GM12872 (cell line): ENCODE measurements around the gene XRCC2.

Experiments
- CTCF ChIP-seq: IDR thresholded peaks from 3 replicates; pipeline ENCODE4 v1.5.1; 2011; ENCODE audit warnings: low read depth, mild to moderate bottlenecking, low read length, moderate library complexity; ENCODE audit not compliant: insufficient read depth

Gene XRCC2

DNA sequence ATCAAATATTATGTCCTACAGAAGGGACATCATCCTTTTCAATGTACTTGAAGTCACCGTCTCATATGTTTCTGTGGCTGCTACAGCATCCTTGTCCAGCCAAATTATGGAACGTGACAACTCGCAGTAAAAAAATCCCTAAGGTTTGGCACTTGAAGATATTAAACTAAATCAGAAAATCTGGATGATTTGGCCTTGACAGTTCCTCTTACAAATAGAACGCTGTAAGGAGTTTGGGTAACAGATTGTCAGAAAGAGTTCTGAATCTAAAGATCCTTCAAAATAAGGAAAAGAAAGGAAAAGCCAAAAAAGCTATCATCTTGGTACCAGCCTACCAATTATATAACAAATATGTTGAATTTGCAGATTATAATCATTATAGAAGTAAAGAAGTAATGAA, 21.0 kb downstream of the XRCC2 start:
- TF ChIP-seq CTCF = no peak

DNA sequence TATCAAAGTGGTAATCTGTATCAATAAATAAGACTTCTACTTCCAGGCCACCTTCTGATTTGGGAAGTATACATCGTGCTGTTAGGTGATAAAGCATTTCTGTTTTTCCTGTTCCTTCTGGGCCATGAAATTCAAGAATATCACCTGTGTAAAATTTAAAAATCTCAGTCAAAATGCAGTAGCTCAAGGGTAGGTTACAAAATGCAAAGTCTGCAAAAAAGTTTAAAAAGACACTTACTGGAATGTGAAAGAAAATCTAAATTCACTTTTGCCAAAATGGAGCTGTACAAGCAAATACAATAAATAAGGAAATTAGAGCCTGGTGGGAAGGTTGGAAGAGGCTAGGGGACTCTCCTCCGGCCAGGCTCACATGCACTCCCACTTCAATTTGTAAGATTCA, 26.7 kb downstream of the XRCC2 start:
- no peak for TF ChIP-seq CTCF

DNA sequence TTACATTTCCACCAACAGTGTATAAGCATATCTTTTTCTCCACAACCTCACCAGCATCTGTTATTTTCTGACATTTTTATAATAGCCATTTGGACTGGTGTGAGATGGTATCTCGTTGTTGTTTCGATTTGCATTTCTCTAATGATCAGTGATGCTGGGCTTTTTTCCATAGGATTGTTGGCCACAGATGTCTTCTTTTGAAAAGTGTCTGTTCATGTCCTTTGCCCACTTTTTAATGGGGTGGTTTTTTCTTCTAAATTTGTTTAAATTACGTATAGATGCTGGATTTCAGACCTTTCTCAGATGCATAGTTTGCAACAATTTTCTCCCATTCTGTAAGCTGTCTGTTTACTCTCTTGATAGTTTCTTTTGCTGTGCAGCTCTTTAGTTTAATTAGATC, 28.9 kb downstream of the XRCC2 start:
- no peak for TF ChIP-seq CTCF

GRCh38 chr7:152643979-152644559, 31.9 kb downstream of the XRCC2 start:
- no peak for TF ChIP-seq CTCF

DNA sequence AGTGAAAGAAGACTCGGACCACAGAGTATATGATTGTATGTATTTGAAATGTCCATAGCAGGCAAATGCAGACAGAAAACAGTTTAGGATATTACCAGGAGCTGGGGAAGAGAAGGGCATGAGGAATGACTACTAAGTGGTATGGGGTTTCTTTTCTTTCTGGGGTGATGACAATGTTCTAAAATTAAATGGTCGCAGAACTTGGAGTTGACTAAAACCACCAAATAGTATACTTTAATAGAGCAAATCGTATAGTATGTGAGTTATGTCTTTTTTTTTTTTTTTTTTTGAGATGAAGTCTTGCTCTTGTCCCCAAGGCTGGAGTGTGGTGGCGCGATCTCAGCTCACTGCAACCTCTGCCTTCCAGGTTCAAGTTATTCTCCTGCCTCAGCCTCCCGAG, 34.6 kb downstream of the XRCC2 start:
- no peak for TF ChIP-seq CTCF

- no peak for TF ChIP-seq CTCF
Observed at GRCh38 chr7:152640829-152641228, 35.1 kb downstream of the XRCC2 start.

DNA sequence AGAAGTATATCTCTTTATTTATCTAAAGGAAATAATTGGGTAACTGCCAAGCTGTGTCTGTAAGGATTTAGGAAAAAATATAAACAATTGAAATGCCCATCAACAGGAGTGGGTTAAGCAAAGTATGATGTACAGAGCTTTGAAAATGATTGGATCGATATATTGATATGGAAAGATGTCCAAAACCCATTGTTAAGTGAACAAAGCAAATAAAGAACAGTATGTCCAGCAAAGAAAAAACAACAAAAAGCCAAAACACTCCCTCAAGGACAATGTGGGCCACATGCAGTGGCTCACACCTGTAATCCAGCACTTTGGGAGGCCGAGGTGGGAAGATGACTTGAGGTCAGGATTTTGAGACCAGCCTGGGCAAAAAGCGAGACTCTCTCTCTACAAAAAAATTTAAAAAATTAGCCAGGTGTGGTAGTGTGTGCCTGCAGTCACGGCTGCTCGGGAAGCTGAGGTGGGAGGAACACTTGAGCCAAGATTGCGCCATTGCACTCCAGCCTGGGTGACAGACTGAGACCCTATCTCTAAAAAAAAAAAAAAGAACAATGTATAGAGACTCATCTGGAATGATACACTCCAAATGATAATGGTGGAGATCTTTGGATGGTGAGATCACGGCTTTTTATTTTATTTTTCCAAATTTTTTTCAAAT, 37.9 kb downstream of the XRCC2 start:
- TF ChIP-seq CTCF = no peak
